Fibroblast of mammary gland (primary cell): Measurements from ENCODE around the gene TERT.
A peak's percentile ranks its signal among the peaks of the same experiment; 100 is the strongest.
"Not testable (repeated sequence)": the region's sequence is repeated elsewhere in the genome, so short reads cannot be mapped to it uniquely, and the experiment has no call there.

ENCODE experiments used
- DNase-seq: peaks from one replicate; pipeline ENCODE4 v3.0.0-alpha.2; 2010; ENCODE audit warnings: low read depth
- H3K4me3 ChIP-seq: 2 replicates; pipeline ENCODE4 v1.5.1; 2011; ENCODE audit warnings: low read depth, mild to moderate bottlenecking, low read length, moderate library complexity; ENCODE audit not compliant: control insufficient read depth
- TF ChIP-seq, protein P1 (sequence below): conservative IDR thresholded peaks from 2 replicates; pipeline ENCODE4 v1.5.1; 2011; ENCODE audit warnings: low read depth, low read length, inconsistent platforms; ENCODE audit not compliant: control insufficient read depth, insufficient read depth

The TERT gene

DNA sequence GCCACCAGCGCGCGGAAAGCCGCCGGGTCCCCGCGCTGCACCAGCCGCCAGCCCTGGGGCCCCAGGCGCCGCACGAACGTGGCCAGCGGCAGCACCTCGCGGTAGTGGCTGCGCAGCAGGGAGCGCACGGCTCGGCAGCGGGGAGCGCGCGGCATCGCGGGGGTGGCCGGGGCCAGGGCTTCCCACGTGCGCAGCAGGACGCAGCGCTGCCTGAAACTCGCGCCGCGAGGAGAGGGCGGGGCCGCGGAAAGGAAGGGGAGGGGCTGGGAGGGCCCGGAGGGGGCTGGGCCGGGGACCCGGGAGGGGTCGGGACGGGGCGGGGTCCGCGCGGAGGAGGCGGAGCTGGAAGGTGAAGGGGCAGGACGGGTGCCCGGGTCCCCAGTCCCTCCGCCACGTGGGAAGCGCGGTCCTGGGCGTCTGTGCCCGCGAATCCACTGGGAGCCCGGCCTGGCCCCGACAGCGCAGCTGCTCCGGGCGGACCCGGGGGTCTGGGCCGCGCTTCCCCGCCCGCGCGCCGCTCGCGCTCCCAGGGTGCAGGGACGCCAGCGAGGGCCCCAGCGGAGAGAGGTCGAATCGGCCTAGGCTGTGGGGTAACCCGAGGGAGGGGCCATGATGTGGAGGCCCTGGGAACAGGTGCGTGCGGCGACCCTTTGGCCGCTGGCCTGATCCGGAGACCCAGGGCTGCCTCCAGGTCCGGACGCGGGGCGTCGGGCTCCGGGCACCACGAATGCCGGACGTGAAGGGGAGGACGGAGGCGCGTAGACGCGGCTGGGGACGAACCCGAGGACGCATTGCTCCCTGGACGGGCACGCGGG lies at the start of gene TERT:
Gene TERT (minus strand): TSS at position 234 of the 815 bp plus-strand sequence. CDS start 79 bp downstream, at position 155.
- TF ChIP-seq, protein P1, sequence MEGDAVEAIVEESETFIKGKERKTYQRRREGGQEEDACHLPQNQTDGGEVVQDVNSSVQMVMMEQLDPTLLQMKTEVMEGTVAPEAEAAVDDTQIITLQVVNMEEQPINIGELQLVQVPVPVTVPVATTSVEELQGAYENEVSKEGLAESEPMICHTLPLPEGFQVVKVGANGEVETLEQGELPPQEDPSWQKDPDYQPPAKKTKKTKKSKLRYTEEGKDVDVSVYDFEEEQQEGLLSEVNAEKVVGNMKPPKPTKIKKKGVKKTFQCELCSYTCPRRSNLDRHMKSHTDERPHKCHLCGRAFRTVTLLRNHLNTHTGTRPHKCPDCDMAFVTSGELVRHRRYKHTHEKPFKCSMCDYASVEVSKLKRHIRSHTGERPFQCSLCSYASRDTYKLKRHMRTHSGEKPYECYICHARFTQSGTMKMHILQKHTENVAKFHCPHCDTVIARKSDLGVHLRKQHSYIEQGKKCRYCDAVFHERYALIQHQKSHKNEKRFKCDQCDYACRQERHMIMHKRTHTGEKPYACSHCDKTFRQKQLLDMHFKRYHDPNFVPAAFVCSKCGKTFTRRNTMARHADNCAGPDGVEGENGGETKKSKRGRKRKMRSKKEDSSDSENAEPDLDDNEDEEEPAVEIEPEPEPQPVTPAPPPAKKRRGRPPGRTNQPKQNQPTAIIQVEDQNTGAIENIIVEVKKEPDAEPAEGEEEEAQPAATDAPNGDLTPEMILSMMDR, result no peak
- no peak within 1 kb of the TSS for H3K4me3 ChIP-seq
- no peak for DNase-seq

DNA sequence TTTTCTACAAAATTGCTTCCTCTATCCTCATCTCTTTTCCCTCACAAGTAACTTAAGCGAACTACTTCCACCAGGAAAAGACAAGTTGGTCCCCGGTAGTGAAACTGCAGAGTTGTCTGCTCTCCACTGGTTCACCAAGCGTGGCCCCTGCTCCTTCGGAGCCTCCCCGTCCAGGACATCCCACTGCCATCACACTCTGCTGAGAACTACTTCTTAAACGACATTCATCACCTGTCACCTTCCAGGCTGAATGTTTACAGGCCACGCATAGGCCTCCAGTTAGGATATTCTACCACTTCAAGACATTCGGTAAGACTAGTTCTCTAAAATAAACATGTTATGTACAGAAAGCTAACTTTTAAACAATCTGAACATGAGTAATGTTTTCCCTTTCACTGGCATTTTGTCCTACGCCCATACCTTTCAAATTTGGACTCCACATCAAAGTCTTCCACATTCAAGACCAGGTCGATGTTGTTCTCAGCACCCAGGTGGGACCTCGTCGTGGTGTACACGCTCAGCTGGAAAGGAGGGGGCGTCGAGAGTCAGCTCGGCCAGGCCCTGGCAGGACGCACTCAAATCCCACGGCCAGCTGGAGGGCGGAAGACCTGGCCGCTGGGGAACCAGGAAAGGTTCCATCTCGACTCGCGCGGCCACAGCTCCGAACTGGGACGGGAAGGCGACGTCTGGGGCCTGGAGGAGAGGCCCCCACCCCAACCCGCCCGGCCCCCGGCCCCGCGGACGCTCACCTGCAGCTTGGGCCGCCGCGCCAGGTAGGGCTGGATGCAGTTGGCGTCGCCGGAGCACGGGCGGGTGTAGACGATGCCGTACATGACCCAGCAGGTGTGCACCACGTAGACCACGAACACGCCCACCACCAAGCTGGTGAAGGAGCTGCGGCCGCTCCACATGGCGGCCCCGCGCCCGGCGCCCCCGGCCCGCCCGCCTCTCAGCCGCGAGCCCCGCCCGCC lies 49.3 kb upstream of the TERT start:
- TF ChIP-seq, protein P1, result no peak
- DNase-seq, result peak; percentile 13
- peak overlapping the region; percentile 57 for H3K4me3 ChIP-seq

DNA sequence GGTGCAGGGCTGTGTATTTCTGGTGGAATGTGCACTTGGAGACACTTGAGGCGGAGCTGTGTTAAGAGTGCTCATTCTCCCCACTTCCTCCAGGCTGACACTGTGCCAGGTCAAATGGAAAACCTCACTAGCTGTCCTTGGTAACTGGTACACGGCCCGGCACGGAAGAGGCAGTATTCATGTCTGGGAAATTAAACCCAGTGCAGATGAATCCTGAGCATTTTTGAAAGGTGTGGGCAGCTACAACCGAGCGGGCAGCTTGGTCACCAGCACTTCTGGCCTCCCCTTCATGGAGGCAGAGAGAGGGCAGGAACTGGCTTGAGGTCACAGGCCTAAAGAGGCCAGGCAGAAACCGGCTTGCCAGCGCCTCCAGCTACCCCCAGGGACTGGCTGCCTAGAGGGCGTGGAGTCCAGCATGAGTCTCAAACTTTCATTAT lies 48.5 kb upstream of the TERT start:
- DNase-seq, result no peak
- TF ChIP-seq, protein P1, result no peak
- no peak overlapping the region for H3K4me3 ChIP-seq

DNA sequence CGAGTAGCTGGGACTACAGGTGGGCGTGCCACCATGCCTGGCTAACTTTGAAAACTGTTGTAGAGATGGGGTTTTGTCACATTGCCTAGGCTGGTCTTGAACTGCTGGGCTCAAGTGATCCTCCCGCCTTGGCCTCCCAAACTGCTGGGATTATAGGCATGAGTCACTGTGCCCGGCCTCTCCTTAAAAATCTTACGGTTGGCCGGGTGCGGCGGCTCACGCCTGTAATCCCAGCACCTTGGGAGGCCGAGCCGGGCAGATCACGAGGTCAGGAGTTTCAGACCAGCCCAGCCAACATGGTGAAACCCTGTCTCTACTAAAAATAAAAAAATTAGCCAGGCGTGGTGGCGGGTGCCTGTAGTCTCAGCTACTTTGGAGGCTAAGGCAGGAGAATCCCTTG lies 47.8 kb upstream of the TERT start:
- not testable (repeated sequence) for DNase-seq, H3K4me3 ChIP-seq

DNA sequence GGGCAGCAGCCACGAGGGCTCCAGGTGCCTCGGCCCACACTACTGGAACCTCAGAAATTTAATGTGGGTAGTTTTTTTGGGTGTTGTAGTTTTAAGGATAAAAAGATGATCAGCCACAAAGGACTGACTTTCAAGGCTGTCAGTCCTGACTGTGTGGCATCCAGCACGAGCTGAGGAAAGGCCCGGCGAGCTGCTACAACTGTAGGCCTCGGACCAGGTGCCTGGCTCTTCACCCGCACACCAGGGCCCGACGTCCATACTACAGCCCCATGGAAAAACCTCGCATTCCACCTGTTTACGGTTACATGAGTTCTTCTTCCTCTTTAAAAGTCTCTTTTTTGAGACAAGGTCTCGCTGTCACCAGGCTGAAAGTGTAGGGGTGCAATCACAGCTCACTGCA lies 47.4 kb upstream of the TERT start:
- TF ChIP-seq, protein P1, result no peak
- DNase-seq, result no peak
- H3K4me3 ChIP-seq, result no peak overlapping the region

DNA sequence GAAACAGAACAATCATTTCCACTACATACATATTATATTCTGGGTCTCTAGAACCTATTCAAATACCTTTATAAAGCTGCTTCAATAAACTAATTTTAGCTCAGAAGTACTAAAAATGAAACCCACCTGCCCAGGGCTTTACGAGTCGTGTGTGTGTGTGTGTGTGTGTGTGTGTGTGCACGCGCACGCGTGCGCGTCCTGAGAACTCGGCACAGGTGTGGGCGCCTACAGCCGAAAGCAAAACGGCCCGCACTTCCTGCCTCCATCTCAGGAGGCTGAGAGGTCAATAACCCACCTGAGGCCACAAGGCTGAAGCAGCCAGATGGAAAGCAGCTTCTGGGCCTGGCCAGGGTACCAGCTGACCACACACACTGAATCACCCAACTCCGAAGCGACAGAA lies 47.0 kb upstream of the TERT start:
- TF ChIP-seq, protein P1, result no peak
- no peak for DNase-seq

DNA sequence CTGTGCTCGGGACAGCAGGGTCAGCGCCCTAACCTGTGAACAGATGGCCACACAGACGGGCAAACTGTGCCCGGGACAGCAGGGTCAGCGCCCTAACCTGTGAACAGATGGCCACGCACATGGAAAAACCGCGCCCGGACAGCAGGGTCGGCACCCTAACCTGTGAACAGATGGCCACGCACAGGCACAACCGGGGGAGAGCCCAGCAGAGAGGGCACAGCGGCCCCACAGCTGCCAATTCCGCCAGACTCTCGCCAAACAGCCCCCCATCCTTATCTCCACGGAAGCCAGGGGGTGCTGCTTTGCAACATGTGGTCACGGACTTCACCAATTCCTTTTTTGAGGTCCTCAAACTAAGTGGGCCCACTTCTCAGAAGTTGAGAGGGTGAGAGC lies 44.9 kb upstream of the TERT start:
- H3K4me3 ChIP-seq, DNase-seq: not testable (repeated sequence)

More for the DNA sequence above, 47.0 kb upstream of the TERT start:
- H3K4me3 ChIP-seq, result no peak overlapping the region

DNA sequence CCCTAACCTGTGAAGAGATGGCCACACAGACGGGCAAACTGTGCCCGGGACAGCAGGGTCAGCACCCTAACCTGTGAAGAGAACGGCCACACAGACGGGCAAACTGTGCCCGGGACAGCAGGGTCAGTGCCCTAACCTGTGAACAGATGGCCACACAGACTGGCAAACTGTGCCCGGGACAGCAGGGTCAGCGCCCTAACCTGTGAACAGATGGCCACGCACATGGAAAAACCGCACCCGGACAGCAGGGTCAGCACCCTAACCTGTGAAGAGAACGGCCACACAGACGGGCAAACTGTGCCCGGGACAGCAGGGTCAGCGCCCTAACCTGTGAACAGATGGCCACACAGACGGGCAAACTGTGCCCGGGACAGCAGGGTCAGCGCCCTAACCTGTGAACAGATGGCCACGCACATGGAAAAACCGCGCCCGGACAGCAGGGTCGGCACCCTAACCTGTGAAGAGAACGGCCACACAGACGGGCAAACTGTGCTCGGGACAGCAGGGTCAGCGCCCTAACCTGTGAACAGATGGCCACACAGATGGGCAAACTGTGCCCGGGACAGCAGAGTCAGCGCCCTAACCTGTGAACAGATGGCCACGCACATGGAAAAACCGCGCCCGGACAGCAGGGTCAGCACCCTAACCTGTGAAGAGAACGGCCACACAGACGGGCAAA lies 44.4 kb upstream of the TERT start:
- not testable (repeated sequence) for H3K4me3 ChIP-seq, DNase-seq
